ENCODE results near the gene C8B.

Gene C8B

GRCh38 chr1:56934430-56935060 is 31.3 kb downstream of the C8B start:
- in situ Hi-C loops (cut with MboI; ENCODE audit: low sequenced_read_pairs), result no loop called here

GRCh38 chr1:56933606-56934005 is 32.2 kb downstream of the C8B start:
- in situ Hi-C loops (cut with MboI; ENCODE audit: low sequenced_read_pairs), result no loop called here

DNA sequence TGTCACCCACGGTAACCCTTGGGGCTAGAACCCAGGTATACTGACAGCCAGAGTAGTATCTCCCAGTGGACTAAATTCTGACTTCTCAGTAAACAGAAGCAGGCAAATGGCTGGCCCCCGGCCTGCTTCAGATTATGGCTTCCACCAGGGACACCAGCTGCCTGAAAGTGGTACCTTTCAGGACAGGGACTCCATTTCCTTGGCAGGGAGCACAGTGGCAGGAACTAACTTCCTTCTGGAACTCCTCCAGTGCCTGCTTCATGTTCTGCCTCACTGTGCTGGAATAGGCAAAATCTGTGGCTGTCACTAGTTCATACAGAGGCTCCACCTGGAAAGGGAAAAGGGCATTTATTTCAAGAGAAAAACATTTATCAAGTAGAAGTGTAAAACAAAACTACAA is 32.7 kb downstream of the C8B start:
- in situ Hi-C loops (cut with MboI; ENCODE audit: low sequenced_read_pairs), result no loop called here

- in situ Hi-C loops (cut with MboI; ENCODE audit: low sequenced_read_pairs), result no loop called here
These were observed 34.1 kb downstream of the C8B start for GRCh38 chr1:56931686-56932085.

DNA sequence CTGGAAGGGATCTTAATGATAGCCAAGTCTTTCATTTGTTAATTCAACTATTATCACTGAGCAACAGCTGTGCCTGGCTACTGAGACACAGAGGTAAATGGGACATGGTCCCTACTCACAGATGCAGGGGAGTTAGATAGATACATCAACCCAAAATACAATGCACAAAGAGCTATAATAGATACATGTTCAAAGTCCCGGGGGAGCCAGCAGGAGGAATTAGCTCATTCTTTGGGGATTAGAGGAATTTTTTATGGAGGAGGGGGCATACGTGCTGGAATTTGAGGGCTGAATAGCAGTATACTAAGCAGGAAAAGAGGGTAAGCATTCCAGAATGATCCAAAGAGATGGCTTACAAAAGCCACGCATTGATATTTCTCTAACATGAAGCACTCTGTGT is 34.6 kb downstream of the C8B start:
- in situ Hi-C loops (cut with MboI; ENCODE audit: low sequenced_read_pairs), result no loop called here

GRCh38 chr1:56929492-56929891 is 36.3 kb downstream of the C8B start:
- in situ Hi-C loops (cut with MboI; ENCODE audit: low sequenced_read_pairs), result no loop called here

- in situ Hi-C loops (cut with MboI; ENCODE audit: low sequenced_read_pairs), result no loop called here
These were observed 37.8 kb downstream of the C8B start for GRCh38 chr1:56927986-56928385.

GRCh38 chr1:56927171-56927570 is 38.6 kb downstream of the C8B start:
- in situ Hi-C loops (cut with MboI; ENCODE audit: low sequenced_read_pairs), result no loop called here

DNA sequence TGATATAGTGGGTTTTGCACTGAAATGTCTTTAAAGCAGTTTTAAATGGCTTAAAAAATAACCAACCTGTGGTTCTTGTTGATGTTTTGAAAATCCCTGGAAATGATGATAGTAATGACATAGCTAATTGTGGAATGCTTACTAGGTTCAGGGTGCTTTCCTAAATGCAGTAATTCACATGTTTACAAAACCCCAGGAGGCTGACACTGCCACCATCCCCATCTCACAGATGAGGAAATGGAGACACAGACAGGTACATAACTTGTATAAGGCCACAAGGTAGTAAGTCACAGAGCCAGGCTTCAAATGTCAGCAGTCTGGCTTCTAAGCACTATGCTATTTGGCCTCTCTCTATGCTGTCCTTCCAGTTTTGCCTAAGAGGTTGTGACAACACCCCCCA is 40.6 kb downstream of the C8B start:
- in situ Hi-C loops (cut with MboI; ENCODE audit: low sequenced_read_pairs), result no loop called here

DNA sequence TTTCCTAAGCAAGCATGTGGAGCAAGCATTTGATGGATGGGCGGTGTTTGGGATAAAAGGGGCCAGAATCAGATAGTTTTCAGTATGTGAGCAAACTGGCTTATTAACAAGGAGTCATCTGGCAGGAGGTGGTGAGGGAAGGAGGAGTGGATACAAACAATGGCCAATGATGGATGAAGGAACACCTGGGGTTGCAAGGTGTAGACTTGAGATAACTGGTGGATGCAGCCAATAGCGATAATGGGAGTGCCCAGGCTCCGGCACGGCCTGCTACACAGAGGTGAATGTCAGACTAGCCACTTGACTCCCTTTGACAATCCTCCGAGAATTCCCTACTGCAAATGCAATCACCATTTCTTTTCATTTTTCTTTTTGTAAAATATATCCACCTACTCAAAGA is 41.7 kb downstream of the C8B start:
- in situ Hi-C loops (cut with MboI; ENCODE audit: low sequenced_read_pairs), result no loop called here

- in situ Hi-C loops (cut with MboI; ENCODE audit: low sequenced_read_pairs), result no loop called here
These were observed 42.6 kb downstream of the C8B start for GRCh38 chr1:56923201-56923600.

- in situ Hi-C loops (cut with MboI; ENCODE audit: low sequenced_read_pairs), result no loop called here
These were observed 43.3 kb downstream of the C8B start for GRCh38 chr1:56922507-56922906.

DNA sequence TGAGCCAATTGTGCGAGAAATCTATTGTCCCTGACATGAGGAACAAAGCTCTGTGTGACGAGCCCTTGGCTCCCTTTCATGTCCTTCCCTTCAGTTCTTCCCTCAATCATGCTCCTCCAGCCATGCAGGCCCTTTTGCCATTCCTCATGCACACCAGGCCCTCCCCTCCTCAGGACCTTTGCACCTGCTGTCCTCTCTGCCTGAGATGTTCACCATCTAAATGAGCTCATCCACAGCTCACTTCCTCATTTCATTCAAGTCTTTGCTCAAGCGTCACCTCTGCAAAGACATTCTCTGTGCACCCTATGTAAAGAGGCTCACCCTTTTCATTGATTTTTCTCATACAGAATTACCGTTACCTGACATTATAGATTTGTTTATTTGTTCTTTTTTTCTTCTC is 43.7 kb downstream of the C8B start:
- in situ Hi-C loops (cut with MboI; ENCODE audit: low sequenced_read_pairs), result no loop called here

DNA sequence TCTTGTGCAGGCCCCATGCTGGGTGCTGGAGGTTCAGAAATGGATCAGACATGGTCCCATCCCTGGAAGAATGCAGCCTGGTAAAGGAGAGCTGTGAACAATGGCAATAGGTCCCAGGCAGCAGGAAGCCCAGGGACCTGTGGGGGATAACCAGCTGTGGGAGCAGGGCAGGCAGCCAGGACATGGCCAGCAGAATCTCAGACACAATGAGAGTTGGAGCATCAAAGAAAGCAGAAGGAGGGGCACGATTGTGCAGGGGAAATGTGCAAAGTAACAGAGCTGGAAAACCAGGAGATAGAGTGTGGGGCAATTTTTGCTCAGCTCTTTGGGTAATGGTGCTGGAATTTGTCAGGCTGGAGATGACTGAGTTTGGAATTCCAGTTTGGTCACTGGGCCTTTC is 44.3 kb downstream of the C8B start:
- in situ Hi-C loops (cut with MboI; ENCODE audit: low sequenced_read_pairs), result no loop called here

GRCh38 chr1:56920591-56921001 is 45.2 kb downstream of the C8B start:
- in situ Hi-C loops (cut with MboI; ENCODE audit: low sequenced_read_pairs), result no loop called here

- in situ Hi-C loops (cut with MboI; ENCODE audit: low sequenced_read_pairs), result no loop called here
These were observed 48.5 kb downstream of the C8B start for GRCh38 chr1:56917356-56917755.

DNA sequence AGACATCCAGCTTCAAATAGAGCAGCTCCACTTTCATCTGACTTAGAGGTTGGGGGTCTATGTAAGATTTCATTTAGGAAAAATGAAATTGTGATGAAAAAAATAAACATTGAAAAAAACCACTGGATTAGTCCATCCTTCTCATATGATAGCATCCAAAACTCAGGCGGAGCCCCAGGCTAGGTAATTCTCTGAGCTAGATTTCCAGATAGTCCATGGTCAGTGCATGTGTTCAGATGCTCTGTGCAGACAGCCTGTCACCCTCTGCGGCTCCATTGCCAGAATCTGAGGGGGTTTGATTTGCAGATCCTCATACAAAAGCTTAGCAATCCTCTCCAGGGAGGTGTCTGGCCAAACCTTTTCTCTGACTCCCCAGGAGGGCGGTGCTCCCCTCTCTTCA is 49.2 kb downstream of the C8B start:
- in situ Hi-C loops (cut with MboI; ENCODE audit: low sequenced_read_pairs), result no loop called here

DNA sequence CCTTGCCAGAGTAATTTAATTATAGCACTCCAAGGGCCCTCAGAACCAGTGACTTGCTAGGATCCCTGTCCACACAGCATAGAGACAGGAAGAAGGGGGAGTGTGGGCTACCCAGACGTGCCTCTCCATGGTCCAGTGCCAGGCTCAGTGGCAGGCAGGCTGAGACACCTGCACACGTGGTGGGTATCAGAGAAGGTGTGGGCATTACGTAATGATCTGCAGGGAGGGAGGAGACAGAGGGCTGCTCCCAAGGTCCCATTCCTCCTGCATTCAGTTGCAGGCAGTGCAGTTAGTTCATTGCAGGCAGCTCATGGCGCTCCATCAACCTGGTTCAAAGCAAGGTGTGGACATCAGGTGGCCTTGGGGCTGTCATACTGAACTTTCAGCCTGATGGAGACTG is 49.9 kb downstream of the C8B start:
- in situ Hi-C loops (cut with MboI; ENCODE audit: low sequenced_read_pairs), result no loop called here

- in situ Hi-C loops (cut with MboI; ENCODE audit: low sequenced_read_pairs), result no loop called here
These were observed 53.5 kb downstream of the C8B start for GRCh38 chr1:56912325-56912724.

GRCh38 chr1:56911098-56911938 is 54.5 kb downstream of the C8B start:
- in situ Hi-C loops (cut with MboI; ENCODE audit: low sequenced_read_pairs), result no loop called here

GRCh38 chr1:56910441-56910985 is 55.3 kb downstream of the C8B start:
- in situ Hi-C loops (cut with MboI; ENCODE audit: low sequenced_read_pairs), result no loop called here

- in situ Hi-C loops (cut with MboI; ENCODE audit: low sequenced_read_pairs), result no loop called here
These were observed 57.1 kb downstream of the C8B start for GRCh38 chr1:56908619-56909221.

All from hTERT RPE-1 (cell line).